Muscle of leg (tissue), 11 donors: ENCODE measurements around the gene GRM5. TPM values are rescaled to one million over a fixed set of nuclear protein-coding genes. Genes with fewer than 3 reads are reported as not detected.
"Not testable (repeated sequence)": the region's sequence is repeated elsewhere in the genome, so short reads cannot be mapped to it uniquely, and the experiment has no call there.

ENCODE experiments used
- DNase-seq: peaks from one replicate; pipeline ENCODE4 v3.0.0; 2013
- H3K27ac ChIP-seq: one replicate; pipeline ENCODE4 v1.5.1; 2013; ENCODE audit warnings: mild to moderate bottlenecking, low read length, control low read depth
- H3K27me3 ChIP-seq: one replicate; pipeline ENCODE4 v1.6.1; 2013; ENCODE audit warnings: low read length; ENCODE audit not compliant: control insufficient read depth, insufficient read depth
- H3K36me3 ChIP-seq: one replicate; pipeline ENCODE4 v1.6.1; 2013; ENCODE audit warnings: low read length; ENCODE audit not compliant: control insufficient read depth, insufficient read depth
- H3K4me1 ChIP-seq: one replicate; pipeline ENCODE4 v1.6.1; 2013; ENCODE audit warnings: low read length; ENCODE audit not compliant: control insufficient read depth, insufficient read depth
- H3K4me3 ChIP-seq: one replicate; pipeline ENCODE4 v1.5.1; 2013; ENCODE audit warnings: low read length, control low read depth
- H3K9me3 ChIP-seq: replicated peaks from 2 replicates; pipeline ENCODE4 v1.6.1; 2013; ENCODE audit warnings: low read depth, low read length; ENCODE audit not compliant: control insufficient read depth
- WGBS: methylation state at CpG from one replicate; pipeline ENCODE4 v1.1.5; 2013; ENCODE audit warnings: missing lambda C conversion rate; ENCODE audit not compliant: insufficient coverage; 5-methylcytosine and 5-hydroxymethylcytosine counted together
- polyA plus RNA-seq, 8 donors: library from polyadenylated mRNA; unstranded; fragments of 120-200 nt; gene quantifications; one replicate each; pipeline versions ENCODE4 v1.2.1 to v1.2.3, GENCODE V29; 2013; ENCODE audit warnings: inconsistent platforms in 1 of 8, low replicate concordance in 1 of 8; ENCODE audit not compliant: insufficient read length in 8 of 8, insufficient read depth in 1 of 8
- total RNA-seq: library from RNA; stranded (reverse); fragments of 120-200 nt; gene quantifications from one replicate; pipeline ENCODE4 v1.2.4, GENCODE V29; 2013

Gene GRM5
- total and polyA plus RNA-seq, 9 donors: 0.02 to 0.04 (median 0.03) TPM; not detected in 6

DNA sequence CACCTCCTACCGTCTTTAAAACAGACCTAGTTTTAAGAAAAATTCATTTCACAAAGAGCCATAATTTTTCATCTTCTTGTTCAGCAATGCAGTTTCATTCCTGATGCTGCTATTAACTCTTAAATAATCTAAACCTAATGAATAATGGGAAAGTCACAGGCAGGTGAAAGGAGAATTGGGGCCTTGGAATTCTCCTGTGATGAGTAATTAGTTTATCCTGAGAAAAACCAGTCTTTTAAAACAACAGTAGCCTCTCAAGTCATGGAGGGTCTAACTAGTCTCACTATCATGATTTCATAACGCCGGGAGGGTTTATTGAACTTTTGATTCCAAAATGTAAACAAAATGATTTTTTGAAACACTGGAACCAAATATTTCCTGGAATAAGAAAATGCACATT, 86.8 kb downstream of the GRM5 start:
- H3K27me3 ChIP-seq, H3K27ac ChIP-seq, DNase-seq, H3K36me3 ChIP-seq, H3K4me3 ChIP-seq, H3K9me3 ChIP-seq, H3K4me1 ChIP-seq: not testable (repeated sequence)
- no CpG with 5 or more reads among the region's 3 CpGs for WGBS

DNA sequence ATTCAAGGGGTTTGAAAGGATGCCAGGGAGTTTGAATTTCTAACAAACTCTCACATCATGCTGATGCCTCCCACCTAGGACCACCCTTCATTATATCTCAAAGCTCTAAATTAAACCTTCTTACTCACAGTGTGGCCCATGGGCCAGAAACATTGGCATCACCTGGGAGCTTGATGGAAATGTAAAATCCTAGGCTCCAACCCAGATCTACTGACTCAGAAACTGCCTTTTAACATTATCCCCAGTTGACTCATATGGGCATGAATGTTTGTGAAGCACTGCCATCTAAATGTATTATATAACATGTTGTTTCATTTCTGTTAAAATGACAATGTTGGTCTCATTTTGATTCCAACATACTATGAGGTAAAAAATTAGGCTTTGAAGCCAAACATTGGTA, 90.3 kb downstream of the GRM5 start:
- not testable (repeated sequence) for H3K9me3 ChIP-seq, H3K4me1 ChIP-seq, H3K27me3 ChIP-seq, DNase-seq, H3K36me3 ChIP-seq, H3K27ac ChIP-seq, H3K4me3 ChIP-seq

DNA sequence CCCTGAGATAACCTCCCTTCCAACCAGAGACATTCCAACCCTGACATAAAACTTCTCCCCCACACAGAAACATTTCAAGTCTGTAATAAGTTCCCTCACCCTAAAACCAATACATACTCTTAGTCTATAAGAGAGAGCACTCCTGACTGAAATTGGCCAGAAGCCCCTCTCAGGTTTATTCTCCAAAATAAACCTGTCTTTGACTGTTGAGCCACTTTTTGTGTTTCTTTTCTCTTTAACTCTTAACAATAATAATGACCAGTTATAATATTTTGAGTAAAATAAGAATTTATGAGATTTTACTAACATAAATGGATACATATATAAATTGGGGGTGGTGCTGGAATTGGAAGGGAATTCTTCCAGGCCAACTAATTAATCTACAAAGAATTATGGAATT, 93.6 kb downstream of the GRM5 start:
- H3K27ac ChIP-seq: no peak overlapping the region
- no peaks in the 10 kb centered on the region for H3K27me3 ChIP-seq
- no peak for DNase-seq
- no peaks in the 10 kb centered on the region for H3K36me3 ChIP-seq
- H3K4me3 ChIP-seq: no peak overlapping the region
- H3K4me1 ChIP-seq: no peaks in the 10 kb centered on the region
- no peaks in the 10 kb centered on the region for H3K9me3 ChIP-seq

DNA sequence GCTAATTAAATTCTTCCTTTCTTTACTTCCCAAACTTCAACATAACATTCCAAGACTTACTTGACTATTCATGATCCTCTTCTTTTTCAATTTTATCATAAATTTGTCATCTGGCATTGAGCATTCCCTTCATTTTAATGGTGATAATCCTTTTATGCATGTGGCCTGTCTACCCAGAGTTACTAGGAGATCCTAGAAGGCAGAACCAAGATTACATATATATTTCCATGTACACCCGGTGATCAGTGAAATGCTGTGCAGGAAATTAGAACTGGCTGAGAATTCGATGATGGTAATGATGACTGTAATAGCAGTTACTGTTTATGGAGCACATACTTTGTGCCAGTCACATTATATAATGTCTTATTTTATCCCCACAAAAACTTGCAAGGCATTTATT, 104.2 kb downstream of the GRM5 start:
- H3K27ac ChIP-seq, H3K27me3 ChIP-seq, H3K4me1 ChIP-seq, H3K36me3 ChIP-seq, DNase-seq, H3K9me3 ChIP-seq, H3K4me3 ChIP-seq: not testable (repeated sequence)
- no CpG with 5 or more reads among the region's 2 CpGs for WGBS

DNA sequence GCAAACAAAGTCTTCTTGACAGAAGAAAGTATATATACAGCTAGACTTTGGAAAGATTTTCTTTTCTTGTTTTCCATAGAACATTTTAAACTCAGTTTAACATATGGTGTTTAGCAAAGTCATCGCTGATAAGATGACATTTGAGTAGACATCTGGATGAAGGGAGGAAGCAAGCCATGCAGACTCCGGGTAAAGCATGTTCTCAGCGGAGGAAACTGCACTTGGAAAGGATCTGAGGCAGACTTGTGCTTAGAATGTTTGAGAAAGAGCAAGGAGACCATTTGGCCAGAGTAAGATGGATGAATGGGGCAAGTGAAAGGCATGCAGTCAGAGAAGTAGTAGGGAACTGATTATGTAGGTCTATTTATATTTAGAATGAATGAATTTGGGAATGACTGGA, 105.9 kb downstream of the GRM5 start:
- 57% methylated on average over 3 of the region's 3 CpGs for WGBS
- H3K27me3 ChIP-seq, H3K4me1 ChIP-seq, H3K9me3 ChIP-seq, H3K36me3 ChIP-seq, H3K4me3 ChIP-seq, DNase-seq, H3K27ac ChIP-seq: not testable (repeated sequence)

DNA sequence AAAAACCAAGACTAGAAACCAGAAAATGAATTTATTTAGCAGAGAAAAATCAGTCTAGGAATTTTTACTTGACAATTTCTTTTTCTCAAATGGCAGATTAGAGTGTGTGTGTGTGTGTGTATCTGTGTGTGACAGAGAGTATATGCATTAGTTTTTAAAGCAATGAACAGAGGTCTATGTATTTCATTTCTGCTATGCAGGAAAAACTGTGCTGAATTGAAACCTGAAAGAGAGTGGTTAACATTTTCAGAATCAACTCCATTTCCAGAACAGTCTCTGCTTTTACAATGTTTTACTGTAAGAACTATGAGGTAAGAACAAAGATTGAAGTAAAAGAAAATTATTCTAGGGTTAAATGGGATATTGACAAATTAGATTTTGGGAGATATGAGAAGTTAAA, 114.8 kb downstream of the GRM5 start:
- H3K4me3 ChIP-seq: no peak overlapping the region

DNA sequence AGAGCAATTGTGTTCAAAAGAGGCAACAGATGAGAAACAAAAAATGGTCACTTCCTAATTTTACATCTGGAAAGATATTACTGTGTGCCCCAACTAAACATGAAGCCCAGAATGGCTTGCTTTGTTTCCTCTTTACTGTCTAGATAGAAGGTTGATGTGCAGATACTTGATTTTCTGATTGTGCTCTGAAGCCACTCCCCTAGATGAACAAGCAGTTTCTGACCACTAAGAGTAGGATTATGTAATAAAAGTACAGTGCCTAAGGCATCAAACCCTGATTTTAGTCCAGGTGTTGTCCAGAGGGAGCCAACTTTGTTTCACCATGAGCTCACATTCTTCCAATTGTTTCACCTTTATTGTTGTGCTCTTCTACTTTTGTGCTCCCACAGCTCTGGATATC, 116.9 kb downstream of the GRM5 start:
- H3K27ac ChIP-seq, H3K4me3 ChIP-seq, DNase-seq, H3K36me3 ChIP-seq, H3K9me3 ChIP-seq, H3K4me1 ChIP-seq, H3K27me3 ChIP-seq: not testable (repeated sequence)

More for the DNA sequence above, 114.8 kb downstream of the GRM5 start:
- Histone ChIP-seq H3K36me3 (no peaks in the 10 kb centered on the region), H3K9me3 (no peaks in the 10 kb centered on the region), H3K4me1 (no peaks in the 10 kb centered on the region), H3K27ac (no peak overlapping the region), H3K27me3 (no peaks in the 10 kb centered on the region)
- no peak for DNase-seq

DNA sequence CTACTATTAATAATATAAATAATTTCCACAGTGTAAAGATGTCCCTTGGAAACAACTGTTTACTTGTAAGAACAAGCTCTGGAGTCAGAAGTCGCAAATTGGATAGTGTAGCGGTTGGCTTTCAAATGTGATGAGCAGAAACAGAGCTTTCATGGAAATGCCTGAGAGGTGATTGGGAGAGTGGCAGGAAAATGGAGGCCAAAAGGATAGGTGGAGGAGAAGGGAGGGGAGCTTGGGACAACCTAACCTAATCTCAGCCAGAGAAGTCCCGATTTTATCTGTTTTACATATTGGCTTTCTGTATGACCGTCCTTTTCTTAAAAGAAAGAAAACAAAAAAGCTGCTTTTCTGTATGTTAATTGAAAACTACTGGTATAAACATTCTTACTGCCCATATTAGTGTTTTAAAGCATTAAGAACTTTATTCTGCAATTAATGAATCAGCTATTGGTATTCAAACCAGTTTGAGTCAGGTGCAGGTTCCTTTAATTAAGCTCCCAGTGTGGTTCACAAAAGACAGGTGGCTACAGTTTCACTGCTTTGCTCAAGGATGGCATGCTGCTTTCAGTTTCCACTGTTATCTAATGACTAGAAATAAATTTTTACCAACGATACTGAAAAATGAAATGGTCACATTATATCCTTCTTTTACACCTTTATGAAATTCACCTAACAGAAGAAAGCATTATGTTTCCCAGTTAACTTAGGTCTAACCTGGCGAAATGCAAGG, 117.8 kb downstream of the GRM5 start:
- not testable (repeated sequence) for H3K4me1 ChIP-seq, H3K36me3 ChIP-seq, DNase-seq, H3K9me3 ChIP-seq, H3K27ac ChIP-seq, H3K27me3 ChIP-seq, H3K4me3 ChIP-seq
- WGBS: 95% methylated on average over 3 of the region's 6 CpGs

DNA sequence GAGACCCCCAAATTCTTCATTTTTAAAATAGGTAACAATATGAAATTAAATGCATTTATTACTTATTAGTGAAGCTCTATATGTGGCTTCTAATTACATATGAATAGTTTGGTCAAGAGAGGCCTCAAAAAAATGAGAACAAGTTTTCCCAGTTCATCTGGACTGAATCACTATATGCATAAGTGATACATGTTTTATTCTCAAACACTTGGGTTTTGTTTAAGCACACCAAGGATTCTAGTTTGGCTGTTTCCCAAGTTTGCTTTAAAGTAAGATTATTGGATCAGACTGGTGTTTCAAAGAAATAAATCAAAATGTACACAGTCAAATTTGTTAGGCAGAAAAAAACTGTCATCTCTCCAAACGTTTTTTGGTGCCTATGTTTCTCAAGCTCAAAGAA, 136.1 kb downstream of the GRM5 start:
- not testable (repeated sequence) for H3K27me3 ChIP-seq, H3K36me3 ChIP-seq, H3K4me3 ChIP-seq, H3K4me1 ChIP-seq, H3K27ac ChIP-seq, H3K9me3 ChIP-seq
- WGBS: no CpG with 5 or more reads among the region's 1 CpG
- DNase-seq: peak; percentile 3

DNA sequence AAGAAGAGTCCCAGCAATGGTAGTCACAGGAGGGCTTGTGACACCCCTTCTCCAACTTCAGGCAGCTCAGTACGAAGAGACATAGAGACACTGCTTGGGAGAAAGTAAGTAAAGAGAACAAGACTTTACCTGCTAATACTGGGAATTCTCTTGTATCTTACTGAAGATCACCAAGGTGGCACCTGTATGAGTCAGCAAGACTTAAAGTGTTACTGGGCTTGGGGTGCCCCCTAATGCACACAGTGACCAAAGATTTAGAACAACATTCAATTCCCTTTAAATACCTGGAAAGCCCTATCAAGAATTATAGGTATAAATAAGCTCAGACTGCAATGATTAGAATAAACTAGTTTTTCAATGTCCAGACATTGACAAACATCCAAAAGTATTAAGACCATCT, 148.7 kb downstream of the GRM5 start:
- not testable (repeated sequence) for H3K4me1 ChIP-seq, H3K9me3 ChIP-seq, H3K4me3 ChIP-seq, H3K36me3 ChIP-seq, DNase-seq, H3K27me3 ChIP-seq, H3K27ac ChIP-seq
- WGBS: no CpG with 5 or more reads among the region's 1 CpG

DNA sequence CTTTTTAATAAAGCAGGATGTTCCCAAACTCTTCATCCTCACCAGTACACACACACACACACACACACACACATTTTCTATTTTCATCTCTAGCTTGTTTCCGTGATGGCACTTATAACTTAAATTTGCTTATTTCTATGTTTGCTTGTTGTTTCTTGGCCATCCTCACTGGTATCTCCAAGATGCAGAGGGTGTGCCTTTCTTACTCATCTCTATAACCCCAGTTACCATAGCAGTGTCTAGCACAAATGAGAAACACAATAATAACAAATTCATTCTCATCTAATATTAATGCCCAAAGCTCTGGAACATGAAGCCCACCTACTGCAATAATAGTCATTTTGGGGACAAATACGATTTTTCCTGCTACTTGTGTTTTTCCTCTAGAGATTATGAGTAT, 156.3 kb downstream of the GRM5 start:
- WGBS: no CpG with 5 or more reads among the region's 2 CpGs
- H3K36me3 ChIP-seq: no peaks in the 10 kb centered on the region

More for the DNA sequence above, 156.3 kb downstream of the GRM5 start:
- Histone ChIP-seq H3K27me3 (no peaks in the 10 kb centered on the region), H3K4me1 (no peaks in the 10 kb centered on the region), H3K4me3 (no peak overlapping the region), H3K9me3 (no peaks in the 10 kb centered on the region), H3K27ac (no peak overlapping the region)
- no peak for DNase-seq
